Thoracic aorta (tissue), 2 donors: ENCODE results near the gene NWD2. TPM values are rescaled to one million over a fixed set of nuclear protein-coding genes. Genes with fewer than 3 reads are reported as not detected.

ENCODE experiments used
- ATAC-seq: fragments of 150-250 bp; one replicate; pipeline ENCODE4 v1.8.0; 2017; ENCODE audit warnings: low read depth; ENCODE audit not compliant: insufficient number of reproducible peaks, low FRiP score
- DNase-seq: peaks from one replicate; pipeline ENCODE4 v3.0.0-alpha.2; 2020; ENCODE audit warnings: low spot score
- H3K27ac ChIP-seq, 2 donors: fragments of 200-600 bp; sonication (generic); 1 replicate in 1 of 2; 2 replicates in 1 of 2; pipeline ENCODE4 v1.5.1; 2016; ENCODE audit warnings: mild to moderate bottlenecking in 2 of 2, moderate library complexity in 2 of 2
- H3K27me3 ChIP-seq: fragments of 200-600 bp; sonication (generic); replicated peaks from 2 replicates; pipeline ENCODE4 v1.6.0; 2016; ENCODE audit warnings: mild to moderate bottlenecking; ENCODE audit not compliant: insufficient read depth
- H3K36me3 ChIP-seq: fragments of 200-600 bp; sonication (generic); one replicate; pipeline ENCODE4 v1.5.1; 2016
- H3K4me1 ChIP-seq, 2 donors: fragments of 200-600 bp; sonication (generic); 1 replicate in 1 of 2; 2 replicates in 1 of 2; pipeline versions ENCODE4 v1.5.1 to v1.6.0; 2016; ENCODE audit warnings: low read depth in 2 of 2, mild to moderate bottlenecking in 1 of 2; ENCODE audit not compliant: control insufficient read depth in 1 of 2
- H3K4me3 ChIP-seq: fragments of 200-600 bp; sonication (generic); 2 replicates; pipeline ENCODE4 v1.5.1; 2016; ENCODE audit warnings: mild to moderate bottlenecking
- H3K9me3 ChIP-seq: fragments of 200-600 bp; sonication (generic); 2 replicates; pipeline ENCODE4 v1.5.1; 2016
- CTCF ChIP-seq: fragments of 200-600 bp; sonication (generic); IDR thresholded peaks from one replicate; pipeline ENCODE4 v1.5.1; 2019; ENCODE audit warnings: antibody characterized with exemption
- total RNA-seq, 2 donors: library from RNA; depleted of rRNA; stranded (reverse); fragments of >200 nt; gene quantifications; one replicate each; pipeline versions ENCODE4 v1.1.0 to v1.2.3, GENCODE V29; 2016

NWD2 gene
- total RNA-seq, 2 donors from 2014 or later: not detected

- Histone ChIP-seq H3K36me3 (no peaks in the 10 kb centered on the region), H3K27me3 (peaks cover 9% of the 10 kb centered on the region), H3K27ac (no peak overlapping the region), H3K4me1 (peaks cover 0 to 13% of the 10 kb centered on the region in 2 donors), H3K9me3 (no peaks in the 10 kb centered on the region), H3K4me3 (no peak overlapping the region)
- no peak for DNase-seq
- no peak for TF ChIP-seq CTCF
- ATAC-seq: no peak
Observed at GRCh38 chr4:37455301-37456131, 211.0 kb downstream of the NWD2 start.

- DNase-seq: no peak
- H3K4me1 ChIP-seq: no peaks in the 10 kb centered on the region
- no peaks in the 10 kb centered on the region for H3K36me3 ChIP-seq
- H3K4me3 ChIP-seq: no peak overlapping the region
- H3K27ac ChIP-seq: no peak overlapping the region
- no peak for ATAC-seq
- H3K27me3 ChIP-seq: no peaks in the 10 kb centered on the region
- no peaks in the 10 kb centered on the region for H3K9me3 ChIP-seq
- no peak for TF ChIP-seq CTCF
Observed at GRCh38 chr4:37461801-37462200, 217.3 kb downstream of the NWD2 start.

GRCh38 chr4:37463033-37463856, 218.7 kb downstream of the NWD2 start:
- H3K27ac ChIP-seq: no peak overlapping the region
- H3K27me3 ChIP-seq: no peaks in the 10 kb centered on the region
- no peak for DNase-seq
- H3K4me3 ChIP-seq: no peak overlapping the region
- H3K36me3 ChIP-seq: no peaks in the 10 kb centered on the region
- no peaks in the 10 kb centered on the region for H3K4me1 ChIP-seq
- TF ChIP-seq CTCF: no peak
- no peak for ATAC-seq
- no peaks in the 10 kb centered on the region for H3K9me3 ChIP-seq

GRCh38 chr4:37464373-37465128, 220.0 kb downstream of the NWD2 start:
- Histone ChIP-seq H3K36me3 (no peaks in the 10 kb centered on the region), H3K27ac (no peak overlapping the region), H3K4me1 (no peaks in the 10 kb centered on the region), H3K4me3 (no peak overlapping the region), H3K27me3 (no peaks in the 10 kb centered on the region), H3K9me3 (no peaks in the 10 kb centered on the region)
- DNase-seq (no peak), ATAC-seq (no peak)
- TF ChIP-seq CTCF: no peak

- Histone ChIP-seq H3K27me3 (no peaks in the 10 kb centered on the region), H3K4me3 (no peak overlapping the region), H3K27ac (no peak overlapping the region), H3K4me1 (no peaks in the 10 kb centered on the region), H3K9me3 (no peaks in the 10 kb centered on the region), H3K36me3 (no peaks in the 10 kb centered on the region)
- no peak for TF ChIP-seq CTCF
- no peak for DNase-seq
- ATAC-seq: no peak
Observed at GRCh38 chr4:37465296-37465695, 220.8 kb downstream of the NWD2 start.
